Dermis blood vessel endothelial cell (primary cell): ENCODE data around the gene DPP6. TPM values are rescaled to one million over a fixed set of nuclear protein-coding genes. Genes with fewer than 3 reads are reported as not detected.
"Not testable (repeated sequence)": the region's sequence is repeated elsewhere in the genome, so short reads cannot be mapped to it uniquely, and the experiment has no call there.

Source experiments
- DNase-seq: peaks from one replicate; pipeline ENCODE4 v3.0.0; 2010
- total RNA-seq: library from RNA; depleted of rRNA; stranded (reverse); fragments of >200 nt; gene quantifications from 2 replicates; pipeline ENCODE4 v1.2.3, GENCODE V29; 2014

The DPP6 gene
- total RNA-seq, 1 donor from 2014 or later = not detected

DNA sequence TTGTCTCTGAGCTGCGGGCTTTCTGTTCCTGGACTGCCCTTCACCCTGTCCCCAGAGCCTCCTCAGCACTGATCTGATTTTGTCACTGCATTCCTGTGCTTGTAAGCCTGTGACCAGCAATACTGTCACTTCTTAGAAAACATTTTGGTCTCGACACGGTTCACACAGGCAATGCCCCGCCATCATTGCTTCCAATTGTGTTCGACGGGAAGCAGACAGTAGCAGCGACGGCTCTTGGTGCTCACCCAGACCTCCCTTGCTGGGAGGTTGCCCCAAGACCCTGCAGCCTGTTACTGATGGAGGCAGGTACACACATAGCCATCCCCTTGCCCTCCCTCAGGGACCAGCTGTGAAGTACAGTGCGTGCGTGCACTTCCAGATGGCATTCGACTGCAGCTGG, 99.1 kb downstream of the DPP6 start:
- DNase-seq = not testable (repeated sequence)

DNA sequence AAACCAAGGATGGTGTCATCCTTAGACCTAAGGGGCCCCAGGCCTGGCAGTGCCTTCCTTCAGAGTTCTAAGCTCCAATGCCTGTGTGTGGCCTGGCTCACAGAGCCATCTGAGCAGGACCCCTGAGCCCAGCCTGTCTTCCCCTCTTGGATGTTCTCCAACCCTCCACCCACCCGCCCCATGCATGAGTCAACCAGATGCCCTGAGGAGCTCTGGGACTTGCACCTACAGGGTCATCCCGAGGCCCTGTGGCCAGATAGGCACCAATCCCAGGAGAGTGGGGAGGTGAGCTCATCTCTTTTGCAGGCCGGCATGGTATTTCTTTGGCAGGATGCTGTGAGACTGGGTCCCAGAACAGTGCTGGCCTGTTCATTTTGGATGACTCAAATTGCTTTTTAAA, 103.7 kb downstream of the DPP6 start:
- DNase-seq = not testable (repeated sequence)

DNA sequence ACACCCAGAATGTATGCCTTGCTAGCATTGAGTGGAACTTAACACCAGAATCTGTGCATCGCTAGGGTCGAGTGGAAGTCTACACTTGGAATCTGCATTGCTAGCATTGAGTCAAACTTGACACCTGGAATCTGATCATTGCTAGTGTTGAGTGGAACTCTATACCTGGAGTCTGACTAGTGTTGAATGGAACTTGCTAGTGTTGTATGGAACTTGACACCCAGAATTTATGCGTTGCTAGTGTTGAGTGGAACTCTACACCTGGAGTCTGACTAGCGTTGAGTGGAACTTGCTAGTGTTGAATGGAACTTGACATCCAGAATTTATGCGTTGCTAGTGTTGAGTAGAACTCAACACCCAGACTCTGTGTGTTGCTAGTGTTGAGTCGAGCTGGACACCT, 110.7 kb downstream of the DPP6 start:
- DNase-seq = not testable (repeated sequence)

DNA sequence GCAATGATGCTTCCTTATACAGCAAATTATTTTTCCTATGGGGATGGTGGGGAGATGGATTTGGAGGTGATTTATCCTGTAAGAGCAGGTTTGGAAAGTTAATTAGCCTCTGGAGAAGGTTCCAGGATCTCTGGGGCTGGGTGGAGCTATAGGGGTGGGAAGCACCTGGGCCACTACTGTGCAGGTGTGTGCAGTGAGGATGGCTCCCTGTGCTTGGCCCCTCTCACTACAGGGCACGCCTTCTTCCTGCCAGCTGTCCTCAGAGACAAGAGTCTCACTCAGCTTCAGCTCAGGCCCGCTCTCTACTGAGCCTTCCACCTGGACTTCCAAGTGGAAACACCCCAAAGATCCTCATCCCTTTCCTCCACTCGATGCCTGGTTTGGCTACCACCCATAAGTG, 111.4 kb downstream of the DPP6 start:
- not testable (repeated sequence) for DNase-seq

DNA sequence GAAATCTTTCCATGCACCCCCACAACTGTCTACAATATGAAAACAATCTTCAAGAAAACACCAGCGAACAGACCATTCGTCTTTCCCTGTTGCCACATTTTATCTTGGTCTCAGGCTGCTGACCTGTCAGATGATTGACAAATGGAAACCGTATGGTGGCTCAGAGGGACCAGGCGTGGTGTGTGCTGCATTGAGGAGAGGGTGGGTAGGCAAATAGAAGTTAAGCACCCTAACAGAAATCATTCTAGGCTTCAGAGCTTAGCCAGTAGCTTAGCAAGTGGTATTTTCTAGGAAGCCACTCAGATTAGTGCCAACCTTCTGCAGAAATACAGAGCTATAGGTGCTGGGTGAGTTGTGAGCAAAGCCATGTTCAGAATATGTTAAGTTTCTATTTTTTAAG, 114.9 kb downstream of the DPP6 start:
- DNase-seq = no peak

DNA sequence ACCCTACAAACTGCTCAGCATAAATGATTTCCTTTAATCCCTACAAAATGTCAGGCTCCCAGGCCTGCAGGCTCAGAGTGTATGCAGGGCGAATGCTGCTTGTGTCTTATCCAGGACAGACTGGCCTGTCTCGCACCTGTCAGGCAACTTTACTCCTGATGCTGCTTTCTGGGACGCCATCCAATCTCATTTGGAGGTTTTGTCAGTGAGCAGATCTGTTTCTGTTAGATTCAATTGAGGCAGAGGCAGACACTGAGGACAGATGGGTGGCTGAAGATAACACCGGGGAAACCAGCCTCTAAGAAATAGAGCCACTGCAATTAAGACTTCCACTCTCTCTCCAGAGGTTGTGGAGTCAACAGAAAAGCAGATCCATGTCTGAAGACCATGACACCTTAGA, 115.6 kb downstream of the DPP6 start:
- no peak for DNase-seq

DNA sequence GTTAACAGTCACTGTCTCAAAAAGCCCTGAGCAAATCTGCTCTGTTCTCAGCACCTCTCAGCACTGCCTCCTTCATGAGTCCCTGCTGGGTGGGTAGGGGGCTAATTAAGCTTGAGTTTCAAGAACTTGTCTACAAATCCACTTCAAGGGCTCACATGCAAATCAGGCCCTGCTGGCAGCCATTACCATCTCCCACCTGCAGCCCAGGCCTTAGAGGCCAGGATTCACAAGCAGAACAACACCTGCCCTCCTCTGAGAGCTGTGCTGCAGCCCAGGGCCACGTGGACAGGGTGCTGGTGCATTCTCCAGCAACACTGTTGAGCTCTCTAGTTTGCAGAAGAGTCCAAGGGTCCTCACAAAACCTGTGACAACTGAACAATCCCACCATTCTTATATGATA, 119.2 kb downstream of the DPP6 start:
- DNase-seq = no peak

DNA sequence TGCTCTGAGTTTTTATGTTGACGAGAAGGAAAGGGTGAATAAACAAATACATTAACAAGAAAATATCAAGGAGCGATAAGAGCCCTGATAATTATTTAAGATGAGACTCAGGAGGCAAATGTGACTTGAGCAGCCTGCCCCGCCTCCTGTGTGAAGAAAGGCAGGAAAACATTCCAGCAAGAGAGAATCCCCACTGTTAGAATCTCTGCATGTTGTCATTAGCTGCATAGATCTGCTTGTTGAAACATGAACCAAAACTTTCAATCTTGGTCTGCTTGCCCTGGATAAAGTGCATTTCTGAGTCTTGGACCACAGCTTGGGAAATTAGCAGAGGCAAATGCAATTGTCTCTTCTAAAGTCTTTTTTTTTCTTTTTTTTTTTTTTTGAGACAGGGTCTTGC, 120.0 kb downstream of the DPP6 start:
- DNase-seq = no peak

DNA sequence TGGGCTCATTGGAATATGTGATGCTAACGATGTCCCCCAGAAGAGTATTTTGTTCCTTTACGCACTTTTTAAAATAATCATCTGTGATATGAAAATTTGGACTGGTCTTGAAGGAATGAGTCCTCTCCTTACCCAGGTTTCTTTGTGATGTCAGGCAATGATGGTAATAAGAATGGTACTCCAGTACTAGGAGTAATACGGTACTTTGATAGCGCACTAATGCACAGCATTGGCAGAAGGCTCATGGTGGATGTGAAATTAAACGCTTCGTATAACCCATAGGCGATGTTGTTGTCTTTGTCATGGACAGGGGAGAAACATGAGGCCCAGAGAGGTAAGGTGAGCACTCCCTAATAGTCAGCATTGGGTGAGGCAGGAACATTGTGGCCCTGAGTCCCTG, 125.4 kb downstream of the DPP6 start:
- no peak for DNase-seq

DNA sequence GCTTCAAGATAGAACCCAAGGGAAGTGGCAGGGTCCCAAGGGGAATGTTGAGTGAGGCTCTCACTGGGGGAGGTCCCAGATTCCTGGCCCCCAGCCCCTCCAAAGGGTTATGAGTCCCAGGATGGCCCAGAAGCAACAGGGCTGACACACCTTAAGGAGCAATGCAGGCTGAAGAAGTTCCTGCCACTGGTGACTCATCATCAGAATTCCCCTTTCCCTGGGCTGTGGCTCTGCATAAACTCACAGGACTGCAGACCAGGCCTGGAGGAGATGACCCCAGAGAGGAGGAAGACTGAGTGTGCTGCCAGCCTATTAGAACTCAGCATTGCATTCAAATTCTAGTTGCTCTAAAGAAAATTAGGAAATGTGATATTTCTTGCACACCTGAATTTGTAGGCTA, 126.7 kb downstream of the DPP6 start:
- no peak for DNase-seq

DNA sequence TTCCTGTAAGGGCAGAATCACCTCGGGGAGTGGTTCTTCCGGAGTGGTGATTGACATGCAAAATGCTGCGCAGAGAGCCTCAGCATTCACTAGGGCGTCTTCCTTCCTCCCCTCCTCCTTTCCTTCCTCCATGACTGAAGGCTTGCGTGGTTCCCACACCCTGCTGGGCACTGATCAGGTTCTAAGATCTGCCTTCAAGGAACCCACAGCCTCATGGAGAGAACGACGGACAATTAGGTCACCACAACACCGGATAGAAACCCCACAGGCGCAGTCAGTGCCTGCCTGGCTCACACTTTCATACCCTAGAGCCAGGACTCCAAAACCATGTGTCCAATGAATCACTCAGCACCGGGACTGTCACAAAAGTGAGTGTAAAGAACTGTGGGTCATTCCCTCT, 131.3 kb downstream of the DPP6 start:
- DNase-seq = no peak

DNA sequence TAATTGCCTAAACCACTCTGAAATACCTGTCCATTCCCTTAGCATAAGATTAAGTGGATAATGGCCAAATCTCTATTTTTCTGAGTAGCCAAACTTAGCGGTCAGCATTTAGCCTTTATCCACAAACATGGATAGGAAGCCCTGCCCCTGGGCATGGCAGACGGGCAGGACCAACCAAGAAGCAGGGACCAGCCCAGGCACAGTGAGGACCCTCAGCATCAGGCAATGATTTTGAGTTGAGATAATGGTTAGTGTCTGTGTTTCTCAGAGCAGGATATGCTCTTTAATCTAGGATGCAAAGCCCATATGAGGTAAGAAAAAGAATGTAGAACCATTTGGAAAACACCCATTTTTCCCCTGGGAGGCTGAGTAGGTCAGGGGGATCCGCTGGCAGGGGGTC, 131.7 kb downstream of the DPP6 start:
- DNase-seq = no peak

DNA sequence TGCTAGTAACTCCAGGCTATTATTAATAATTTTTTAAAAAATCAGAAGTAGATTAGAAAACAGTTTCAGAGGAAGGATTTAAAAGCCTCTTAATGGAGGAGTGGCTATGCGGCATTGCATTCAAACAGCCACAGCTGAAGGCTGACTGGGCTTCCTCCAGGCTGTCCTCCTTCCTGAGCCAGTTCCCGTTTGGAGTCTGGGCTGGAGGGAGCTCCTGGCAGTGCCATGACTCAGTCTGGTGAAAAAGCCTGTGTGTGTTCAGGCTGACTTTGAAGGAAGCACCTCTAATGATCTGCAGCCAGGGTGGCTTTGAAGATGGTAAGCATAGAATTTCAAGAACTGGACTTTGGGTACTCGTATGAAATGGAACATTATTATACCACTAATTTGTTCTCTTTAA, 134.6 kb downstream of the DPP6 start:
- DNase-seq = no peak

DNA sequence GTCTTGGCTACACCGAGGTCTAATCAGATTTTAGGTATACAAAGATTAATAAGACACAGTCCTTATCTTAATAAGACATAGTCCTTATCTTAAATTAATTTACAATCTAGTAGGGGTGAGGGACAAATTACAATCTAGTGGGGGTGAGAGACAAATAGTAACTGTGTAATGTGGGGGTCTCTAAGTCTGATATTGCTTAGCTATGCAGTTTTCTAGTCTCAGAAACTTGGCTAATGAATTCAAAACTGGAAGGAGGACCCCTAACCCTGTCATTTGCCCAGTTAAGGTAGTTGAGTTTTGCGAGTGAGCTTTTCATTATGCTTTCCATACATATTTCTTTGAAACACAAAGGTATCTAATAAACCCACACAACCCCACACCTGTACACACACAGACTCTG, 136.1 kb downstream of the DPP6 start:
- no peak for DNase-seq

DNA sequence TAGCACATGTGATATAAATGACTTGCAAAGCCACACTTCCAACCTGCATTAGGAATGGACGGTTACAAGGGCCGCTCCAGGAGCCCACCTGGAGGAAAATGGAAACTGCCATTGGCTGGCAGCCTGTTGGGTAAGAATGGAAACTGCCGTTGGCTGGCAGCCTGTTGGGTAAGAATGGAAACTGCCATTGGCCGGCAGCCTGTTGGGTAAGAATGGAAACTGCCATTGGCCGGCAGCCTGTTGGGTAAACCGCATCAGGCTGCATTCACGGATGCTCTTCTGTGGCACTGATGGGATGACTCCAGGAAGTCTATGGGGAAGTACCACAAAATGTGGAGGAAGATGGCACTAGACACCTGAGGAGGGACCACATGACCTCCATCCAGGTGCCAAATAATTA, 143.1 kb downstream of the DPP6 start:
- DNase-seq = no peak

DNA sequence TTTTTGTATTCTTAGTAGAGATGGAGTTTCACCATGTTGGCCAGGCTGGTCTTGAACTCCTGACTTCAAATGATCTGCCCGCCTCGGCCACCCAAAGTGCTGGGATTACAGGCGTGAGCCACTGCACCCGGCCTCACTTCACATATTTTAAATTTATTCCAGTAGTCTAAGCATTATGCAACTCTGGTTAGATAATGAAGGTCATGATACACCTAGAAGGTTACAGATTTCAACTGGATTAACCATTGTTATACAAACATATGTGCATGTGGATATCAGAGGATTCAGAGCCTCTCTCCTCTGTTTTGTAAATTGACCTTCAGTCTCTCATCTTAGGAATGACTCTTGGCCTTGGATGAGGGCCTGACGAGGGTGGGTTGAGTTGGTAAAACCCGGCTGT, 146.3 kb downstream of the DPP6 start:
- no peak for DNase-seq

DNA sequence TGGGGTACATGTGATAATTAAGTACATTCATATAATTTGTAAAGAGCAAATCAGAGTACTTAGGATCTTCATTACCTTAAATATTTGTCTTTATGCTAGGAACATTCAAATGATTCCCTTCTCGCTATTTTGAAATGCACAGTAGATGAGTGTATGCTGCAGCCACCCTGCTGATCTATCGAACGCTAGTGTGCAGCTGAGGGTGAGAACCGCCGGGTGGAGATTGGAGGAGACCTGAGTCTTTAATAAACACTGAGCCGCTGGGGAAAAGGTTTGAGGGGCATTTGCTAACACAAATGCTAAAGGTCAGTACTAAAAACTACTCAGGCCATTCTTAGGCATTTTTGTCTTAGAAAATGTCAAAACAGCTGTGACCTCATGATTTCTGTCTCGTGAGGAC, 148.0 kb downstream of the DPP6 start:
- DNase-seq = no peak

DNA sequence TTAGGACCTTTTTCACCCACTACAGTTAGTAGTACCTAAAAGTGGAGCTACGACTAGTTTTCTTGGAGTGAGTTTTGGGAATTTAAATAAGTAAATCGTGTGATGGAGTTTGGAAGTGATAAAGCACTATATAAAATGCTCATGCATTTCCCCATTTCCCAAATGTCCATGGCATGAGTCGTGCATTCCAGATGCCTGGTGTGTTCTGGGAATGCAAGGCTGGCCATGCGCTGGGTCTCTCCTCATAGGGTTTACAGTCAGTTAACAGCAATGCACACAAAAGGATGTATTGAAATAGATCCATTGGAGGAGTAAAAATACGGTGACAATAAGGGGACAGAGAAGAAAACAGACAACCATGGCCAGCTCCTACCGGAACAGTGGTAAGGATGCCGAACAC, 149.8 kb downstream of the DPP6 start:
- no peak for DNase-seq

DNA sequence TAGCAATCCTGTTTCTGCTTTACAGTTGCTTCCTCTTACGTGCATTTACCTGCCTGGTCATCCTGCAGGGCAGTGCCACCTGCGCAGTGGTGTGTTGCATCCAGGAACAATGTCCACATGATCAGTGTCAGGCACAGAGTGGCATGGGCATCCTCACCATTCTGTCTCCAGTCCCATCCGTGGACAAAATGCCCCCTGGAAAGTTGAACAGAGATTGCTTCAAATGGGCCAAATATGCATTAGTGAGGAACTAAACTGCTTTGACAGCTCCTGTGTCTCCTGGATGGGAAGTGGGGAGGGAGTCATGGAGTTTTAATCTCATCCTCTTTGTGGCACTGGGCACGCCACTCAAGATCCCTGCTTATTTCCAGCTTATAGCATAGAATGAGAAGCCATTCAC, 151.8 kb downstream of the DPP6 start:
- DNase-seq = no peak

DNA sequence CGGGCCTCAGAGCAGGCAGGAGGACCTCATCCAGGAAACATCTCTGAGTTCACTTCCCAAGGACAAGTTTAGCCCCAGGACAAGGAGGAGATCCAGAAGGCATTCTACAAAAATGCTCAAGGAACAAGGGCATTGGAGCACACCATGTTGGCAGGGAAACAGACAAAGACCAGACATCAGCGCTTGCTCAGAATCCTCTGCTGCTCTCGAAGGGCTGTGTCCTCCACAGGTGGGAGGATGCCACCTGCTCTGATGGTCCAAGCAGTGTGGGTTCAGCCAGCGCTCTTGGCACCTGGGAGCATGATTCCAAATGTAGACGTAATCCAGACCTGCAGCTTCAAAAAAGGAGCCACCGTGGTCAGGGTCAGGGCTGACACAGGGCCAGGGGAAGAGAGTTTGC, 160.7 kb downstream of the DPP6 start:
- DNase-seq = no peak

DNA sequence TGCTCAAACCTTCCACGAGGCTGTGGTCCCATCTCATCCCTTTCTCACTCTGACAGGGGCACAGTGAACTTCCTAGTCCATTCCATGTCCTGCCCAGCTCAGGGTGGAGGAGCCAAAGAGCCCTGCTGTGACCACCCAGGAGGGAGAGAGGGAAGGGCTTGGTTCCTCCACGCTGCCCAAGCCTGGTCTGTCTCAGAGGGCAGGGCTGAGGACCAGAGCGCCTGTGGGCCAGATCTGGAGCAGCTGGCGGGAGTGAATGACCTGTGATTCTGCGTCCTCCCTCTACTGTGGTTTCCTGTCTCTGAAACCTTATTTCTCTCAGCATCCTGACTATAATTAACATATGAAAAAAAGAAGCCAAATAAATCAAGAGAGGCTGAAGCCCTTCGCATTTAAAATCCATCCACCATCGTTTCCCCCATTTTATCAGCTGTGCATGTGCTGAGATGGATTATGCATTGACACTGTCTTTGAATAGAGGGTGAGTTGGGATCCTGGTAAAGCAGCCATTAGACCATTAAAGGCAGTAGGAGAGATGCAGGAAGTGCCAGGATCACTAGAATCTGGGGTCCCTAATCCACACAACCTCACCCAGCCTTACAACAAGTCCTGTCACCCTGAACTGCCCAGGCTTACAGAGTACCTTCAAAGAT, 165.6 kb downstream of the DPP6 start:
- no peak for DNase-seq

DNA sequence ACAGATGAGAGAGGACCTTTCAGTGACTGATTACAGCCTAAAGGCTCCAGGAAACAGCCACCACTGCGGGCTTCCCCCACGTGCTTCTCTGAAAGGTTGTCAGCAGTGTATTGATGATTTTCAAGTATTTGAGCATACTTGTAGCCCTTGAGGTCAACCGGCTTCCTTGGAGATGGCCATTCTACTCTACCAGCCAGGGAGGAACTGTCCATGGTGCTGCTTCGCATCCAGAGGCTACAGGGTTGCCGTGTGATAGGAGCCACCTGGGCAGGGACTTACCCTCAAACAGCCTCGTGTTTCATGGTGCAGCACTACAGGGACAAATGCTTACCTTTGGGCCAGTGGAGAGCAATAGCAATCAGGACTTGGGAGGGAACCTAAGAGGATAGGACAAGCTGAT, 179.5 kb downstream of the DPP6 start:
- no peak for DNase-seq

DNA sequence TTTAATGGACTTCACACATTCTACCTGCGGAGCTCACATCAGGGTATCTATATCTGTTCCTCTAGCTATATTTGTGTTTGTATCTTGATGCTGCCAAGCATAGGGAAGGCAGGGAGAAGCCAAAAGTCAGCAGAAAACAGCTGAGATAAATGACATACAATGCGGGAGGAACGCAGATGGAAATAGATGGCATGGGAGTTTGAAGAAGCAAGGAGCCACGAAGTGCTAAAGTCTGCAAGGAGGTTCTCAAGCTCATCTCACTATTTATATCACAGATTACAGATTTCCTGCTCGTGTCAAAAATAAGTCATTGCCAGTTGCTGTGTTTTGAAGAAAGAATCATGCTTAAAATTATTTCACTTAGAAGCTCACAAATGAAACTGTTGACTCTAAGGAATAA, 180.5 kb downstream of the DPP6 start:
- no peak for DNase-seq

DNA sequence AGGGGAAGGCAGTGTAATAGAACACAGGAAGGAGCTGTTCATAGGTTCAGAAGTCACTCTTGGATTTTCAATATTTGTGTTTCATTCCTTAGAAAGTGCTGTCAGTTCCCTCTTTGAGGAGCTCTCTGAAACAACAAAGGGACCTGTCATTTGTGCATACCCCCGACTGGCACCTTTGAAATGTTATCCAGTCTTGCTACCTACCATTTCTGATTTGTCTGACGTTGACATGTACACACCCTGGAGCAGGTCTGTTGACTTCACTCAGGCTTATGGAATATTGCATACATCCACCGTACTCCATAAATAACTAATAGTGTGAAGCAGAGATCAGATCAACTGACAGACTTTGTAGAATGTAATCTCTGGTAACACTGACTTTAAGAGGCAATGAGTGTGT, 189.8 kb downstream of the DPP6 start:
- no peak for DNase-seq

DNA sequence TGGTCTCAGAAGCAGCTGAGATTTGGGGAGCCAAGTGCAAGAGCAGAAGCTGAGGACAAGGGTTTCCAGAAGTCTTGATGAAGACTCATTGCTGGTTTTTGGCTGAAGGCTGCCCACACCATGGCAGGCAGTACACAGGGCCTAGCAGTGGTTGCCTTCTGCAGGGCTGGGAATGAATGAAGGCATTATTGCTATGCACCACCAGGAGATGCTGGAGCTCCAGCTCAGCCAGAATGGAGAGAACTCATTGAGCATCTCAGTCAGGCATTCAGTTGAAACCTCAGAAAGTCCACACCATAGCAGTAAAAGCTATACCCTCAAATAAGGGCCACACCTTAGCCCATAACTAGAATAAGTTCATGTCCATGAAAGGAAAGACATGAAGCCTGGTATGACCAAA, 190.5 kb downstream of the DPP6 start:
- DNase-seq = no peak

DNA sequence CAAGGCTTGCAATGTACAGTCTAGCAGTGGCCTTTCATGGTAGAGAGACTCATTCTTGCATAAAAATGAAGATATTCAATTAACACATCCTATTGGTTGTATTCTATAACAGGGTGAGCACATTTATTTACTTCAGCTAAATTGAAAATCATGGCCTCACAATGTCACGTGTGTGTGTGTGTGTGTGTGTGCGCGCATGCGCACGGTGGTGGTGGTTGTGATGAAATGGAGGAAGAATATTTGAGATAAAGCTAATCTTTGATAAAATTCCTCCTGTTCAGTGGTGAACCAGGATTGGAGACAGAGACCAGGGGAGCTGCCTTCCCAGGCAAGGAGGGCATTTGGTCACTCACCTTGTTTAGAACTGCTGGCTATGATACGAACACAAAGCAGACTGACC, 199.8 kb downstream of the DPP6 start:
- no peak for DNase-seq
